OCI-LY3 (cell line): ENCODE results near the gene NOC4L.
"Not testable (repeated sequence)": the region's sequence is repeated elsewhere in the genome, so short reads cannot be mapped to it uniquely, and the experiment has no call there.

Experiments
- CTCF ChIP-seq: fragments of 200-600, 300-600 bp; sonication (generic); IDR thresholded peaks from 2 replicates; pipeline ENCODE4 v1.5.1; 2014; ENCODE audit warnings: antibody characterized with exemption, low read length, low read depth
- EZH2phosphoT487 ChIP-seq: fragments of 200-600 bp; shearing (Covaris generic); IDR thresholded peaks from 2 replicates; pipeline ENCODE4 v1.6.1; 2018; ENCODE audit warnings: antibody characterized with exemption, mixed run types, low read depth

DNA sequence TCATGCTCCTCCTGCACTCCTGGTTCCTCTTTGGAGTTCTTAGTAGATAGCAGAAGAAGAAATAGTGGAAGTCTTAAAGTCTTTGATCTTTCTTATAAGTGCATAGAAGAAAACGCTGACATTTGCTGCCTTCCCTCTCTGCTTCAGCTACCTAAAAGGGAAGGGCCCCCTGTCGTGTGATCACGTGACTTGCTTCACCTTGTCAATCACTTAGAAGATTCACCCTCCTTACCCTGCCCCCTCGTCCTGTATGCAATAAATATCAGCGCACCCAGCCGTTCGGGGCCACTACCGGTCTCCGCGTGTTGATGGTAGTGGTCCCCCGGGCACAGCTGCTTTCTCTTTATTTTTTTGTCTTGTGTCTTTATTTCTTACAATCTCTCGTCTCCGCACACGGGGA lies 41.2 kb upstream of the NOC4L start:
- not testable (repeated sequence) for TF ChIP-seq CTCF, EZH2phosphoT487
